ENCODE results near the gene LRRC75B. TPM values are rescaled to one million over a fixed set of nuclear protein-coding genes. Genes with fewer than 3 reads are reported as not detected.
A peak's percentile ranks its signal among the peaks of the same experiment; 100 is the strongest.
"Not testable (repeated sequence)": the region's sequence is repeated elsewhere in the genome, so short reads cannot be mapped to it uniquely, and the experiment has no call there.

Gene LRRC75B
- total and polyA plus RNA-seq, 2 donors from 2014 or later = 23.4 to 47.6 TPM

DNA sequence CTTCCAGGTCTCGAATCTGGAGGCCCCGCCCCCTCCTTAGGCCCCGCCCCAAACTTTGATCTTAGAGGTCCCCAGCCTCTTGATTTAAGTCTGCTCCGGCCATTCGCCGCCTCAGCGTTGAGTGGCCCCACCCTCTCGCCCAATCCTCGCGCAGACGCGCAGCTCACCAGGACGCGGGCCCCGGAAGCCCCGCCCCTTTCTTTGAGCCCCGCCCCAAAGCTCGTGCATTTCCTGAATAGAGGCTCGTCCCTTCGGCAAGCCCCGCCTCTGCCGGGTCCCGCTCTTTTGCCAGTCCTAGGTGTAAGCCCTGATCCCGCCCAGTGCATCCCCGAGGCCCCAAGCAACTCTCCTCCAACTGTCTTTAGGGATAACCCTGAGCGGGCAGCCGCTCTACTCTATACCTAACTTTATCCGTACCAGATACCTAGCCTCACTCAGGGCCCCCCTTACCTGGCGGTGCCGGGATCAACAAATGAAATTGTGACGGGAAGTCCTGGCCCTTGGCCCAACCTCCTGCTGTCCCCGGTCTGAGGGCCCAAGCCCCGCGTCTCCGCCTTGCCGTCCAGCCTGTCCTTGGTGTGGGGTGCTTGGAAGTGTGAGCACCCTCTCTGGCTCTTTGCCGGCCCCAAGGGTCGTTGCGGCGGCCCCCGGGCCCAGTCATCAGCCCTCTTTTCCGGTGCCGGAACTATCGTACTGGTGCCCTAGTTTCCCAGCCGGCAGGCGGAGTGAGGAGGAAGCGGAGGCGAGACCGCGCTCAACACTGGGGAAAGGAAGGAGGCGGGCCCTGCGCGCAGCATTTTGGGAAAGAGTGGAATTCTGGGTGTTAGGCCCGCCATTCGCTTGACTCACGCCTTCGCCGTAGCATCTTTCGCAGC, 37.5 kb downstream of the LRRC75B start, which contains the start of gene SNRPD3:
Gene SNRPD3 (plus strand): TSS at position 835 of the 875 bp plus-strand sequence. CDS start 1,676 bp downstream, outside the sequence.
- H3K9ac ChIP-seq (ENCODE audit: low read length in 3 of 3) = peak within 1 kb of the TSS; percentile 51 to 97 (median 92)
- H3K4me1 ChIP-seq (ENCODE audit: control insufficient read depth in 2 of 3, insufficient read depth in 2 of 3, low read depth in 1 of 3, low read length in 3 of 3) = peaks cover 3 to 39% (median 29%) of the 10 kb centered on the region in 3 donors
- no peaks in the 10 kb centered on the region for H3K9me3 ChIP-seq (ENCODE audit: control insufficient read depth in 2 of 3, insufficient read depth in 1 of 3, low read length in 3 of 3)
- H3K27me3 ChIP-seq (ENCODE audit: control insufficient read depth, insufficient read depth, low read length) = no peaks in the 10 kb centered on the region
- DNase-seq (peak; percentile 99 to 100 (median 100)), FAIRE-seq (no peak)
- H3K36me3 ChIP-seq (ENCODE audit: control insufficient read depth in 2 of 3, insufficient read depth in 3 of 3, low read length in 3 of 3) = peaks cover 11 to 29% (median 20%) of the 10 kb centered on the region in 3 donors
- intact Hi-C loops (cut with DNase I) = no loop called here
- peak within 1 kb of the TSS; percentile 99 for H3K27ac ChIP-seq (ENCODE audit: low read depth in 2 of 2, low read length in 2 of 2)
- TF ChIP-seq, protein P1, sequence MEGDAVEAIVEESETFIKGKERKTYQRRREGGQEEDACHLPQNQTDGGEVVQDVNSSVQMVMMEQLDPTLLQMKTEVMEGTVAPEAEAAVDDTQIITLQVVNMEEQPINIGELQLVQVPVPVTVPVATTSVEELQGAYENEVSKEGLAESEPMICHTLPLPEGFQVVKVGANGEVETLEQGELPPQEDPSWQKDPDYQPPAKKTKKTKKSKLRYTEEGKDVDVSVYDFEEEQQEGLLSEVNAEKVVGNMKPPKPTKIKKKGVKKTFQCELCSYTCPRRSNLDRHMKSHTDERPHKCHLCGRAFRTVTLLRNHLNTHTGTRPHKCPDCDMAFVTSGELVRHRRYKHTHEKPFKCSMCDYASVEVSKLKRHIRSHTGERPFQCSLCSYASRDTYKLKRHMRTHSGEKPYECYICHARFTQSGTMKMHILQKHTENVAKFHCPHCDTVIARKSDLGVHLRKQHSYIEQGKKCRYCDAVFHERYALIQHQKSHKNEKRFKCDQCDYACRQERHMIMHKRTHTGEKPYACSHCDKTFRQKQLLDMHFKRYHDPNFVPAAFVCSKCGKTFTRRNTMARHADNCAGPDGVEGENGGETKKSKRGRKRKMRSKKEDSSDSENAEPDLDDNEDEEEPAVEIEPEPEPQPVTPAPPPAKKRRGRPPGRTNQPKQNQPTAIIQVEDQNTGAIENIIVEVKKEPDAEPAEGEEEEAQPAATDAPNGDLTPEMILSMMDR (IDR thresholded peaks at IDR 0.05; ENCODE audit: borderline replicate concordance, extremely low read depth, insufficient read depth) = no peak
- peak within 1 kb of the TSS; percentile 80 to 98 (median 96) for H3K4me3 ChIP-seq (ENCODE audit: low read length in 3 of 3)

- no peak for FAIRE-seq
- TF ChIP-seq, protein P1 (IDR thresholded peaks at IDR 0.05; ENCODE audit: borderline replicate concordance, extremely low read depth, insufficient read depth) = no peak
- Histone ChIP-seq H3K36me3 (ENCODE audit: control insufficient read depth in 2 of 3, insufficient read depth in 3 of 3, low read length in 3 of 3) (peaks cover 11 to 28% (median 19%) of the 10 kb centered on the region in 3 donors), H3K4me1 (ENCODE audit: control insufficient read depth in 2 of 3, insufficient read depth in 2 of 3, low read depth in 1 of 3, low read length in 3 of 3) (peaks cover 3 to 39% (median 35%) of the 10 kb centered on the region in 3 donors), H3K4me3 (ENCODE audit: low read length in 3 of 3) (peak within 1 kb of the TSS; percentile 80 to 98 (median 96)), H3K9me3 (ENCODE audit: control insufficient read depth in 2 of 3, insufficient read depth in 1 of 3, low read length in 3 of 3) (no peaks in the 10 kb centered on the region), H3K9ac (ENCODE audit: low read length in 3 of 3) (peak within 1 kb of the TSS; percentile 77 to 97 (median 92)), H3K27me3 (ENCODE audit: control insufficient read depth, insufficient read depth, low read length) (no peaks in the 10 kb centered on the region), H3K27ac (ENCODE audit: low read depth in 2 of 2, low read length in 2 of 2) (peak within 1 kb of the TSS; percentile 99)
- peak in 4 of 5 donors; percentile 39 to 74 (median 57) for DNase-seq
- intact Hi-C loops (cut with DNase I) = no loop called here
Measured at GRCh38 chr22:24554313-24555164, 38.3 kb downstream of the LRRC75B start, which contains the start of gene GUCD1. Gene GUCD1 (minus strand): TSS chr22:24555138. CDS start chr22:24554991, 147 bp downstream.

GRCh38 chr22:24553597-24554312, 39.1 kb downstream of the LRRC75B start:
- DNase-seq (peak in 2 of 5 donors; percentile 48 to 53), FAIRE-seq (no peak)
- H3K9me3 ChIP-seq (ENCODE audit: control insufficient read depth in 2 of 3, insufficient read depth in 1 of 3, low read length in 3 of 3) = no peaks in the 10 kb centered on the region
- H3K4me3 ChIP-seq (ENCODE audit: low read length in 3 of 3) = peak overlapping the region; percentile 65 to 84 (median 79)
- intact Hi-C loops (cut with DNase I) = no loop called here
- H3K27me3 ChIP-seq (ENCODE audit: control insufficient read depth, insufficient read depth, low read length) = no peaks in the 10 kb centered on the region
- H3K9ac ChIP-seq (ENCODE audit: low read length in 3 of 3) = peak overlapping the region; percentile 71 to 97 (median 77)
- peaks cover 3 to 47% (median 43%) of the 10 kb centered on the region in 3 donors for H3K4me1 ChIP-seq (ENCODE audit: control insufficient read depth in 2 of 3, insufficient read depth in 2 of 3, low read depth in 1 of 3, low read length in 3 of 3)
- peak overlapping the region; percentile 91 to 93 for H3K27ac ChIP-seq (ENCODE audit: low read depth in 2 of 2, low read length in 2 of 2)
- TF ChIP-seq, protein P1 (IDR thresholded peaks at IDR 0.05; ENCODE audit: borderline replicate concordance, extremely low read depth, insufficient read depth) = no peak
- peaks cover 9 to 21% (median 12%) of the 10 kb centered on the region in 3 donors for H3K36me3 ChIP-seq (ENCODE audit: control insufficient read depth in 2 of 3, insufficient read depth in 3 of 3, low read length in 3 of 3)

GRCh38 chr22:24552503-24553286, 40.2 kb downstream of the LRRC75B start:
- H3K9ac ChIP-seq (ENCODE audit: low read length in 3 of 3) = peak overlapping the region in 1 of 3 donors; percentile 97
- H3K27ac ChIP-seq (ENCODE audit: low read depth in 2 of 2, low read length in 2 of 2) = peak overlapping the region in 1 of 2 donors; percentile 3
- peaks cover 3 to 50% (median 44%) of the 10 kb centered on the region in 3 donors for H3K4me1 ChIP-seq (ENCODE audit: control insufficient read depth in 2 of 3, insufficient read depth in 2 of 3, low read depth in 1 of 3, low read length in 3 of 3)
- H3K9me3 ChIP-seq (ENCODE audit: control insufficient read depth in 2 of 3, insufficient read depth in 1 of 3, low read length in 3 of 3); H3K27me3 ChIP-seq (ENCODE audit: control insufficient read depth, insufficient read depth, low read length); FAIRE-seq; intact Hi-C loops (cut with DNase I): not testable (repeated sequence)
- H3K36me3 ChIP-seq (ENCODE audit: control insufficient read depth in 2 of 3, insufficient read depth in 3 of 3, low read length in 3 of 3) = peaks cover 8 to 20% (median 12%) of the 10 kb centered on the region in 3 donors
- DNase-seq = peak in 1 of 5 donors; percentile 17
- H3K4me3 ChIP-seq (ENCODE audit: low read length in 3 of 3) = peak overlapping the region in 2 of 3 donors; percentile 65 to 84
